IMR-90 (cell line): ENCODE measurements around the gene TMEM131. TPM values are rescaled to one million over a fixed set of nuclear protein-coding genes. Genes with fewer than 3 reads are reported as not detected.

Experiments
- ATAC-seq: fragments of 200-7000 bp; cut with Tn5 transposase; 2 replicates; pipeline ENCODE4 v1.9.1; 2020; ENCODE audit warnings: low read depth, mild to moderate bottlenecking, moderate library complexity
- BruUV-seq: library from RNA; stranded (reverse); fragments of 400-500 nt; replicated peaks from 2 replicates; lab custom pipeline; 2021; lab: Mats Ljungman, UMichigan
- CTCF ChIA-PET: fragments of 300-600 bp; formaldehyde crosslinking; extraction: SDS; loops from one replicate; lab custom pipeline; 2021; ENCODE audit warnings: antibody characterized with exemption; lab: Yijun Ruan, JAX
- POLR2A ChIA-PET: fragments of 300-600 bp; sonication (Branson Sonifier 250); formaldehyde crosslinking; loops from one replicate; lab custom pipeline; 2022; ENCODE audit warnings: antibody characterized with exemption; ENCODE audit not compliant: unreplicated experiment; lab: Charles Lee
- DNase-seq: peaks from one replicate; pipeline ENCODE4 v3.0.0; 2013
- H2AFZ ChIP-seq: replicated peaks from 2 replicates; pipeline ENCODE3; 2013; ENCODE audit warnings: low read length, mild to moderate bottlenecking; ENCODE audit not compliant: poor library complexity
- H2AK5ac ChIP-seq: 2 replicates; pipeline ENCODE4 v1.6.1; 2013; ENCODE audit warnings: low read depth, low read length, inconsistent platforms
- H2AK9ac ChIP-seq: replicated peaks from 2 replicates; pipeline ENCODE3; 2013; ENCODE audit warnings: mild to moderate bottlenecking, low read depth, low read length, moderate library complexity; ENCODE audit not compliant: poor library complexity
- H2BK120ac ChIP-seq: 2 replicates; pipeline ENCODE4 v1.6.1; 2013; ENCODE audit warnings: low read depth, low read length, inconsistent platforms
- H2BK15ac ChIP-seq: 3 replicates; pipeline ENCODE4 v1.6.1; 2013; ENCODE audit warnings: low read depth, low read length, inconsistent platforms
- H2BK20ac ChIP-seq: 2 replicates; pipeline ENCODE4 v1.6.1; 2013; ENCODE audit warnings: low read depth, mild to moderate bottlenecking, inconsistent platforms, low read length, moderate library complexity
- H2BK5ac ChIP-seq: 2 replicates; pipeline ENCODE4 v1.6.1; 2013; ENCODE audit warnings: mild to moderate bottlenecking, low read depth, low read length, inconsistent platforms; ENCODE audit not compliant: poor library complexity, severe bottlenecking
- H3K14ac ChIP-seq: replicated peaks from 2 replicates; pipeline ENCODE4 v1.6.1; 2013; ENCODE audit warnings: low read depth, low read length, inconsistent platforms
- H3K18ac ChIP-seq: 2 replicates; pipeline ENCODE4 v1.6.1; 2013; ENCODE audit warnings: low read depth, low read length, control low read depth
- H3K23ac ChIP-seq: 2 replicates; pipeline ENCODE4 v1.6.1; 2013; ENCODE audit warnings: low read depth, low read length, inconsistent platforms
- H3K27ac ChIP-seq: 2 replicates; pipeline ENCODE4 v1.5.1; 2013; ENCODE audit warnings: mild to moderate bottlenecking, control low read depth, low read length; ENCODE audit not compliant: insufficient read depth
- H3K27me3 ChIP-seq: 2 replicates; pipeline ENCODE4 v1.6.1; 2013; ENCODE audit warnings: low read length; ENCODE audit not compliant: control insufficient read depth, insufficient read depth
- H3K36me3 ChIP-seq: 2 replicates; pipeline ENCODE4 v1.6.1; 2013; ENCODE audit warnings: low read length, mixed read lengths; ENCODE audit not compliant: control insufficient read depth, insufficient read depth
- H3K4ac ChIP-seq: 2 replicates; pipeline ENCODE4 v1.6.1; 2013; ENCODE audit warnings: low read depth, low read length, inconsistent platforms
- H3K4me1 ChIP-seq: 2 replicates; pipeline ENCODE4 v1.6.1; 2013; ENCODE audit warnings: low read length, mixed read lengths; ENCODE audit not compliant: control insufficient read depth, insufficient read depth
- H3K4me2 ChIP-seq: 2 replicates; pipeline ENCODE4 v1.6.1; 2013; ENCODE audit warnings: low read depth, mild to moderate bottlenecking, control low read depth, low read length, moderate library complexity
- H3K4me3 ChIP-seq: 2 replicates; pipeline ENCODE4 v1.5.1; 2013; ENCODE audit warnings: low read depth, mild to moderate bottlenecking, control low read depth, low read length, moderate library complexity; ENCODE audit not compliant: insufficient read depth
- H3K56ac ChIP-seq: 2 replicates; pipeline ENCODE4 v1.6.1; 2013; ENCODE audit warnings: low read length, inconsistent platforms; ENCODE audit not compliant: insufficient read depth; ENCODE audit errors: extremely low read depth
- H3K79me1 ChIP-seq, 2 experiments: 2 replicates each; pipeline ENCODE4 v1.6.1; 2013; ENCODE audit warnings: low read length in 2 of 2, inconsistent platforms in 1 of 2, low read depth in 1 of 2
- H3K9ac ChIP-seq: 2 replicates; pipeline ENCODE4 v1.6.1; 2013; ENCODE audit warnings: low read depth, low read length, control low read depth
- H3K9me1 ChIP-seq: 2 replicates; pipeline ENCODE4 v1.6.1; 2013; ENCODE audit warnings: low read length, inconsistent platforms; ENCODE audit not compliant: insufficient read depth
- H3K9me3 ChIP-seq: 2 replicates; pipeline ENCODE4 v1.6.1; 2013; ENCODE audit warnings: low read length; ENCODE audit not compliant: control insufficient read depth, insufficient read depth
- H4K20me1 ChIP-seq: 2 replicates; pipeline ENCODE4 v1.6.1; 2013; ENCODE audit warnings: low read length, inconsistent platforms; ENCODE audit not compliant: insufficient read depth
- H4K5ac ChIP-seq: 2 replicates; pipeline ENCODE4 v1.6.1; 2013; ENCODE audit warnings: mild to moderate bottlenecking, low read depth, low read length, control low read depth
- H4K8ac ChIP-seq, 2 experiments: 2 replicates each; pipeline ENCODE4 v1.6.1; 2013; ENCODE audit warnings: low read depth in 2 of 2, low read length in 2 of 2, control low read depth in 1 of 2, inconsistent platforms in 1 of 2
- H4K91ac ChIP-seq: 2 replicates; pipeline ENCODE4 v1.6.1; 2013; ENCODE audit warnings: low read depth, low read length, inconsistent platforms; ENCODE audit not compliant: insufficient read depth
- BHLHE40 ChIP-seq: fragments of 150-350 bp; IDR thresholded peaks from 2 replicates; pipeline ENCODE4 v1.6.1; 2016; ENCODE audit warnings: mild to moderate bottlenecking, low read depth, low read length
- CHD1 ChIP-seq: IDR thresholded peaks from 2 replicates; pipeline ENCODE4 v1.6.1; 2012; ENCODE audit warnings: low read depth, low read length, improper control_type of control experiment
- CTCF ChIP-seq: conservative IDR thresholded peaks from 2 replicates; pipeline ENCODE4 v1.5.1; 2012; ENCODE audit warnings: mild to moderate bottlenecking, low read depth, low read length, improper control_type of control experiment
- ELK1 ChIP-seq: fragments of 150-350 bp; IDR thresholded peaks from 2 replicates; pipeline ENCODE4 v1.6.1; 2016; ENCODE audit warnings: low read depth, mild to moderate bottlenecking, low read length, moderate library complexity, borderline replicate concordance
- FOS ChIP-seq: fragments of 150-350 bp; IDR thresholded peaks from 2 replicates; pipeline ENCODE4 v1.6.1; 2016; ENCODE audit warnings: low read depth, low read length
- MAFK ChIP-seq: IDR thresholded peaks from 2 replicates; pipeline ENCODE4 v1.6.1; 2012; ENCODE audit warnings: low read depth, low read length, improper control_type of control experiment
- MAZ ChIP-seq: IDR thresholded peaks from 2 replicates; pipeline ENCODE4 v1.6.1; 2012; ENCODE audit warnings: low read depth, mild to moderate bottlenecking, low read length, improper control_type of control experiment, moderate library complexity, borderline replicate concordance
- NFE2L2 ChIP-seq: fragments of 150-350 bp; IDR thresholded peaks from 2 replicates; pipeline ENCODE4 v1.6.1; 2016; ENCODE audit warnings: low read depth, mild to moderate bottlenecking, low read length
- POLR2A ChIP-seq: IDR thresholded peaks from 2 replicates; pipeline ENCODE4 v1.6.1; 2012; ENCODE audit warnings: mild to moderate bottlenecking, low read depth, low read length
- RAD21 ChIP-seq: IDR thresholded peaks from 2 replicates; pipeline ENCODE4 v1.6.1; 2012; ENCODE audit warnings: low read length, improper control_type of control experiment
- RFX5 ChIP-seq: IDR thresholded peaks from 2 replicates; pipeline ENCODE4 v1.8.0; 2012; ENCODE audit warnings: low read depth, mild to moderate bottlenecking, low read length, moderate library complexity
- SMC3 ChIP-seq: fragments of 150-350 bp; IDR thresholded peaks from 2 replicates; pipeline ENCODE4 v1.6.1; 2016; ENCODE audit warnings: low read depth, mild to moderate bottlenecking, antibody characterized with exemption, low read length, moderate library complexity
- WGBS, 2 experiments: methylation state at CpG; one replicate each; pipeline versions ENCODE4 v1.1.5 to v1.1.7; 2013; ENCODE audit warnings: missing lambda C conversion rate in 2 of 2; ENCODE audit not compliant: insufficient read length in 1 of 2; ENCODE audit errors: extremely low coverage in 2 of 2; 5-methylcytosine and 5-hydroxymethylcytosine counted together
- dilution Hi-C: fragments of 300-500 bp; cut with HindIII; formaldehyde crosslinking; loops from one replicate; pipeline ENCODE4 v1.14.3; 2018; ENCODE audit warnings: low sequenced_read_pairs; ENCODE audit not compliant: unreplicated experiment
- in situ Hi-C: fragments of 300-500 bp; cut with MboI; formaldehyde crosslinking; loops from 3 replicates; pipeline ENCODE4 v1.14.3; 2019; ENCODE audit warnings: low sequenced_read_pairs, inconsistent platforms, mixed read lengths
- intact Hi-C: fragments of 100-400 bp; cut with micrococcal nuclease; formaldehyde crosslinking; loops from 2 replicates; pipeline ENCODE4 v1.10.0; 2022
- polyA plus RNA-seq, 3 experiments: library from polyadenylated mRNA; depleted of rRNA; stranded (reverse); fragments of >200 nt; gene quantifications; 2 replicates each; pipeline ENCODE4 v1.2.3, GENCODE V29; 2012; ENCODE audit warnings: low replicate concordance in 1 of 3
- total RNA-seq: library from RNA; depleted of rRNA; stranded (reverse); fragments of >200 nt; gene quantifications from 2 replicates; pipeline ENCODE4 v1.2.3, GENCODE V29; 2012

Gene TMEM131
- total and polyA plus RNA-seq, 2 of the 4 experiments (the other 2 are of a cell fraction), result 13.3 to 14.0 TPM

- no peak for DNase-seq
- BruUV-seq, result no TSS peak
Measured at GRCh38 chr2:97918818-97919217, 76.9 kb downstream of the TMEM131 start.

More at GRCh38 chr2:97918818-97919217, 76.9 kb downstream of the TMEM131 start:
- H4K91ac ChIP-seq, result no peak overlapping the region
- H3K18ac ChIP-seq, result no peak overlapping the region
- H3K36me3 ChIP-seq, result peaks cover 4% of the 10 kb centered on the region
- H2BK5ac ChIP-seq, result no peak overlapping the region
- CTCF ChIA-PET, result interaction anchor here (0.6 kb wide), 1 partner anchor 62 kb away, joined by 4 read pairs; no protein-coding TSS in a partner anchor
- H3K27ac ChIP-seq, result no peak overlapping the region
- H2AFZ ChIP-seq, result no peak overlapping the region
- no peaks in the 10 kb centered on the region for H3K27me3 ChIP-seq
- no peaks in the 10 kb centered on the region for H3K4me1 ChIP-seq
- H3K79me1 ChIP-seq, result peaks cover 19 to 46% of the 10 kb centered on the region in 2 experiments; a peak in 3 of 4 replicates
- no peak overlapping the region for H4K8ac ChIP-seq
- no peak overlapping the region for H2AK5ac ChIP-seq
- no peak overlapping the region for H3K4me3 ChIP-seq
- no peak overlapping the region for H4K5ac ChIP-seq
- H2BK20ac ChIP-seq, result no peak overlapping the region
- POLR2A ChIA-PET, result no interaction called here
- intact Hi-C loops (no loop called here), dilution Hi-C loops (no loop called here), in situ Hi-C loops (no loop called here)
- no peak overlapping the region for H3K4ac ChIP-seq
- no peak overlapping the region for H2AK9ac ChIP-seq
- no peak overlapping the region for H3K4me2 ChIP-seq
- no peak overlapping the region for H3K14ac ChIP-seq
- no peak for ATAC-seq
- no peak overlapping the region for H3K9ac ChIP-seq
- peaks cover 3% of the 10 kb centered on the region; the same call in 1 of the 2 replicates for H3K9me1 ChIP-seq
- 100% methylated on average over 1 of the region's 4 CpGs; no CpG with 5 or more reads in 1 of the 2 experiments for WGBS, 2 experiments
- no peak overlapping the region for H3K56ac ChIP-seq
- H3K9me3 ChIP-seq, result no peaks in the 10 kb centered on the region; the same call in 1 of the 2 replicates
- no peak overlapping the region for H2BK120ac ChIP-seq
- peaks cover 12% of the 10 kb centered on the region; the same call in 1 of the 2 replicates for H4K20me1 ChIP-seq
- no peak overlapping the region for H2BK15ac ChIP-seq
- TF ChIP-seq RAD21 (no peak), BHLHE40 (no peak), SMC3 (no peak), POLR2A (no peak), NFE2L2 (no peak), MAFK (no peak), CHD1 (no peak), CTCF (no peak), FOS (no peak), ELK1 (no peak), RFX5 (no peak), MAZ (no peak)
- no peak overlapping the region for H3K23ac ChIP-seq
